IPS-NIHi11 (cell line): ENCODE results near the gene KIF3B.
"Not testable (repeated sequence)": the region's sequence is repeated elsewhere in the genome, so short reads cannot be mapped to it uniquely, and the experiment has no call there.

Experiments
- DNase-seq: peaks from one replicate; pipeline ENCODE4 v3.0.0; 2012; ENCODE audit warnings: mixed read lengths, low spot score

Gene KIF3B

DNA sequence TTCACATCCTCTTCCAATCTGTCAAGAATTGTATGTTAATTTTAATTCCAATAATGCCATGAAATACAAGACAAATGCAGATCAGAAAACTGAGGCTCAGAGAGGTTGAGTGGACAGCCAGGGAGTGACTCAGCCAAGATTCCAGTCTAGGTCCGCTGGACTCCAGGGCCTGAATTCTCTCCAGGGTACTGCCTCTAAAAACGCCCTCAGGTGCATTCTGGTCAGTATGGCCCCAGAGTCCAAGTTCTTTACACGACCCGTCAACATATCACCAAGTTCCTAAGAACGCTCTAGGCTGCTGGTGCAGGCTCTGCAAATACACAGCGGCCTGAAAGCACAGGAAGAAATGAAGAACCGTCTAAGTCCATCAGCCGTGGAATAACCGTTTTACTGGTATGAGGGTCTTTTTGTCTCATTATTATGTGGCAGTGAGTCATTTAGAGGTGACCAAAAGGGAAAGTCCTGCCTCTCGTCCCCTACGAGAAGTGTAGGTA lies 80.0 kb downstream of the KIF3B start:
- peak; percentile 9 for DNase-seq

GRCh38 chr20:32357869-32358631 lies 80.6 kb downstream of the KIF3B start, which contains the start of gene ASXL1:
Gene ASXL1 (plus strand): TSS chr20:32358331. CDS start chr20:32358776, 445 bp downstream.
- DNase-seq: peak; percentile 98

GRCh38 chr20:32358632-32358882 lies 81.1 kb downstream of the KIF3B start:
- no peak for DNase-seq

DNA sequence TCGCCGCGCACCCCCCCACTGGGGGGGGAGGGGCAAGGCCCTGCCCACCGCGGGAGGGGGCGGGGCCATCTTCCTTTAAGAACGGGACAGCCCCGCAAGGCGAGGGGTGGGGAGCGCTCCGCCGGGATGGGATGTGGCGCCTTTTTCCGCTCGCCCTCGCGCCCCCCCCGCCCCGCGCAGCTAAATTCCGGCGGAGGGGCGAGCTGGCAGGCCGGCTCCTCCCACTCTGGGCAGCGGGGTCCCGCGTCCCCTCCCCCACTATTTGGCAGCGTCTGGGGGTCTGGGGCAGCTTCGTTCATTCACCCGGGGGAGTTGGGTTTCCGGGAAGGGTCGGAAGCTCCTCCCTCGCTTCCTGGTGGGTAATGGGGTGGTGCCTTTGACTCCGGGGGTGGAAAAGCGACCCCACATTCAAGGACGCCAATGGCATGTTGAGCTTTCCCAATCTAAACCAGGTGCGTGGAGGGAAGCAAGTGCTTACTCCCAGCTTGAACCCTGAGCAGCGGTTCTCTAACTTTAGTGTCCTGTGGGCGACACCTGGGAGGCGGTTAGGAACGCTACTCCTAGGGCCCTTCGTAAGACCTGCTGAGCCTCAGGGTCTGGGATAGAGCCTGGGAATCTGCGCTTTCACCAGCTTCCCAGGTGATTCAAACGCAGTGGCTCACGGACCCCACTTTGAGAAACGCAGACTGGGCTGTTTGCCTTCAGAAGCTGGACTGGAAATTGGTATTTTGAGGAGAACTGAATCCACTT lies 81.6 kb downstream of the KIF3B start:
- peak; percentile 86 for DNase-seq

- DNase-seq: no peak
These were observed 82.3 kb downstream of the KIF3B start for GRCh38 chr20:32359633-32360332.

- no peak for DNase-seq
These were observed 82.8 kb downstream of the KIF3B start for GRCh38 chr20:32360333-32360634.

GRCh38 chr20:32362901-32363364 lies 85.5 kb downstream of the KIF3B start:
- no peak for DNase-seq

GRCh38 chr20:32363492-32363891 lies 86.0 kb downstream of the KIF3B start:
- no peak for DNase-seq

DNA sequence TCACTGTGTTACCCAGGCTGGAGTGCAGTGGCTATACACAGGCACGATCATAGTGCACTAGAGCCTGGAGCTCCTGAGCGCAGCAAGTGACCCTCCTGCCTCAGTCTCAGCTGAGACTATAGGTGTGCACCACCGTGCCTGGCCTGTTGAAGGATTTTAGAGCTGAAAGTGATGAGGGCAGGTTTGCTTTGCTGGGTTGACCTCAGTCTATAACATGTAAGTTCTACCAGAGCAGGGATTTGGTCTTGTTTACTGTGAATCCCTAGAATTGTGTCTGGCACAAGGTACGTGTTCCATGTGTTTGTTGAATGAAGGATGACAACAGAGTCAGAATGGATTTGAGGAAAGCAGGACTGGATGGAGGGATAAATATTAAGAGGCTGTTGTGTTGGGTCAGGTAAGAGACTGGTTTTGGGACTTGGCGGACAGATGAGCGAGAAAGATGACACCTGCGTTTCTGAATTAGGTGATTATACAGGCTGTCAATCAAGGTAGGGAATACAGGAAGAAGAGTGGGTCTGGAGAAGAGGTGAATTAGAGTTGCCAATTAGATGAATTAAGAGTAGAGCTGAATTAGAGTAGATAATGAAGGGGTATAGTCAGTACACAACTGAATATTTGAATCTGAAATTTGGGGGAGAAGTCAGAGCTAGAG lies 87.2 kb downstream of the KIF3B start:
- DNase-seq: no peak

- DNase-seq: no peak
These were observed 88.1 kb downstream of the KIF3B start for GRCh38 chr20:32365564-32365963.

DNA sequence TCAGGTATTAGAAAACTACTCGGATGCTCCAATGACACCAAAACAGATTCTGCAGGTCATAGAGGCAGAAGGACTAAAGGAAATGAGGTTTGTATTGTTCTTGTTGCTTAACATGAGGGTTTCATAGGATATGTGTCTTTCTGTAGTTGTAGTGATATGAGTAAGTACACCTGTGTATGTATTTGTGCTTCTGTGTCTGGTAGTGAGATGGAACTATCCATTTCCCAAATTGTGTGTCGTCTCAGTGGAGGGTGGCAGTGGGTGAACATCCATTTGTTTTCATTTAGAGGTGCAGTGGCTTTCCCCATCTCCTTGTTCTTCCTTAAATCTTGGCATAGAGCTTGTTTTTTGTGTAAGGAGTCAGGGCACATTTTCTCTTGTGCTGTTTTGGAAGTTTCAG lies 88.9 kb downstream of the KIF3B start:
- no peak for DNase-seq

DNA sequence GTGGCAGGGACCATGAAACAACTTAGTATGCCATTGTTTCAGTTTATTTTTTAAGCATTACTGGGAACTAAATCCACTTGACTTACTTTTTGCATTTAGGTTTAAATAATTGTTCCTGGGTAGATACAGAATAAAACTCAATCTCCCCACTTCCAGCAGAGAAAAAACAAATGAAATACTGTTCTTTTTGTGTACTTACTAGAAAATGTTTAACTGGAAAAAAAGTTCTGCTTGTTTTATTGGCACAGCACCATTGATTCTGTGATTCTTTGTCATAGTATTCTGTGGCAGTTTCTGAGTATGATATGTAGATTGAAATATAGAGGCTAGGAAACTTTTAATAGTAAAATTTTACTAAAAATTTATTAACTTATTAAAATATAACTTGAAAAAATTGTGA lies 90.9 kb downstream of the KIF3B start:
- no peak for DNase-seq

GRCh38 chr20:32368925-32369324 lies 91.5 kb downstream of the KIF3B start:
- no peak for DNase-seq

- no peak for DNase-seq
These were observed 93.4 kb downstream of the KIF3B start for GRCh38 chr20:32370897-32371296.

GRCh38 chr20:32378461-32378860 lies 101.0 kb downstream of the KIF3B start:
- DNase-seq: no peak

- DNase-seq: not testable (repeated sequence)
These were observed 102.6 kb downstream of the KIF3B start for GRCh38 chr20:32380037-32380436.

DNA sequence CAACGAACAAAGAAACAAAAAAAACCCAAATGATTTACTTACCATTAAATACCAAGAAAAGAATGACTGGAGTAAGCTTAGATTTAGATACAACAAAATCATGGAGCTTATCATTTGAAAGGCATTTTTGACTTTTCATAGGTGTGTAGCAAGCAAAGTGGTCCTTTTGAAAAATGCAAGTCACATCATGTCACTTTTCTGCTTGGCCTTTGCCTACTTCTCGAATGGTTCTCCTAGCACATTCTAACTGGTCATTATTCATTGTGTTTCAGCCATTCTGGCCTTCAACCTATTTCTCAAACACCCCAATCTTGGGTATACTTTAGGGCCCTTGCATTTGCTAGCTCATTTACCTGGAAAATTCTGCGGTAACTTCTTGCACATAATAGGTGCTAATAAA lies 103.3 kb downstream of the KIF3B start:
- no peak for DNase-seq

DNA sequence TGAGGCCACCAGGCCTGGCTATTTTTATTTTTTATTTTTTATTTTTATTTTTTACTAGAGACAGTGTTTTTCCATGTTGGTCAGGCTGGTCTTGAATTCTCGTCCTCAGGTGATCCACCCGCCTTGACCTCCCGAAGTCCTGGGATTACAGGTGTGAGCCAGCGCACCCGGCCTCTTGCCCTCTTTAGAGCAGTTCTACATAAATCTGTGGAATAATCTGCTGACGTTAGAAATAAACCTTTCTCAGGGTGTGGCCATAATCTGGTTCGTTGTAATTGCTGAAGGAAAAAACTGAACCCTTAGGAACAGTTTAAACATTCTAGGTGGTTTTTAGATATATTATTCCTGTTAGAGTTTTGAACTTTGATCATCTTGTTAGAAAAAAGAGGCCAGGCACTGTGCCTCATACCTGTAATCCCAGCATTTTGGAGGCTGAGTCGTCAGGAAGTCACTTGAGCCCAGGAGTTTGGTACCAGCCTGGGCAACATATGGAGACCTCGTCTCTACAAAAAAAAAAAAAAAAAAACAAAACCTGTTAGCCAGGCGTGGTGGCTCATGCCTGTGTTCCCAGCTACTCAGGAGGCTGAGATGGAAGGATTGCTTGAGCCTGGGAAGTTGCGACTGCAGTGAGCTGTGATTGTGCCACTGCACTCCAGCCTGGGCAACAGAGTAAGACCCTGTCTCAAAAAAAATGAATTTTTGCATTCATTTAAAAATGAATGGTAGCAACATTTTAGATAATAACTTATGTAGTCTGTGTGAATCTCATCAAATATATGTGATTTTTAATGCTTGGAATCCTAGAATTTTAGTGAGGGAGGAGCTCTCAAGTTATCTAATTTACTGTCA lies 104.9 kb downstream of the KIF3B start:
- no peak for DNase-seq

GRCh38 chr20:32383441-32383840 lies 106.0 kb downstream of the KIF3B start:
- DNase-seq: not testable (repeated sequence)
